ENCODE results near the gene ERGIC1.

The ERGIC1 gene

GRCh38 chr5:172817664-172818063 lies 16.4 kb upstream of the ERGIC1 start:
- Histone ChIP-seq H3K79me2 (ENCODE audit: insufficient read depth, low read depth) (no peaks in the 10 kb centered on the region), H4K20me1 (ENCODE audit: insufficient read depth) (no peaks in the 10 kb centered on the region), H2AFZ (ENCODE audit: low read depth) (no peak overlapping the region), H3K4me1 (ENCODE audit: low read depth, poor library complexity, severe bottlenecking) (no peaks in the 10 kb centered on the region), H3K4me2 (no peak overlapping the region), H3K9ac (no peak overlapping the region), H3K27ac (no peak overlapping the region), H3K27me3 (ENCODE audit: insufficient read depth, low read depth) (no peaks in the 10 kb centered on the region), H3K36me3 (ENCODE audit: insufficient read depth) (no peaks in the 10 kb centered on the region), H3K4me3 (IDR thresholded peaks at IDR 0.05; ENCODE audit: insufficient read depth, low read depth, low read length) (no peak overlapping the region)
- TF ChIP-seq, protein P1, sequence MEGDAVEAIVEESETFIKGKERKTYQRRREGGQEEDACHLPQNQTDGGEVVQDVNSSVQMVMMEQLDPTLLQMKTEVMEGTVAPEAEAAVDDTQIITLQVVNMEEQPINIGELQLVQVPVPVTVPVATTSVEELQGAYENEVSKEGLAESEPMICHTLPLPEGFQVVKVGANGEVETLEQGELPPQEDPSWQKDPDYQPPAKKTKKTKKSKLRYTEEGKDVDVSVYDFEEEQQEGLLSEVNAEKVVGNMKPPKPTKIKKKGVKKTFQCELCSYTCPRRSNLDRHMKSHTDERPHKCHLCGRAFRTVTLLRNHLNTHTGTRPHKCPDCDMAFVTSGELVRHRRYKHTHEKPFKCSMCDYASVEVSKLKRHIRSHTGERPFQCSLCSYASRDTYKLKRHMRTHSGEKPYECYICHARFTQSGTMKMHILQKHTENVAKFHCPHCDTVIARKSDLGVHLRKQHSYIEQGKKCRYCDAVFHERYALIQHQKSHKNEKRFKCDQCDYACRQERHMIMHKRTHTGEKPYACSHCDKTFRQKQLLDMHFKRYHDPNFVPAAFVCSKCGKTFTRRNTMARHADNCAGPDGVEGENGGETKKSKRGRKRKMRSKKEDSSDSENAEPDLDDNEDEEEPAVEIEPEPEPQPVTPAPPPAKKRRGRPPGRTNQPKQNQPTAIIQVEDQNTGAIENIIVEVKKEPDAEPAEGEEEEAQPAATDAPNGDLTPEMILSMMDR (conservative IDR thresholded peaks at IDR 0.05; ENCODE audit: low read depth, low read length) = no peak

GRCh38 chr5:172818081-172818480 lies 16.0 kb upstream of the ERGIC1 start:
- no peaks in the 10 kb centered on the region for H3K36me3 ChIP-seq (ENCODE audit: insufficient read depth)
- no peaks in the 10 kb centered on the region for H3K4me1 ChIP-seq (ENCODE audit: low read depth, poor library complexity, severe bottlenecking)
- TF ChIP-seq, protein P1 (conservative IDR thresholded peaks at IDR 0.05; ENCODE audit: low read depth, low read length) = no peak
- no peak overlapping the region for H3K27ac ChIP-seq
- no peak overlapping the region for H3K4me3 ChIP-seq (IDR thresholded peaks at IDR 0.05; ENCODE audit: insufficient read depth, low read depth, low read length)
- no peaks in the 10 kb centered on the region for H4K20me1 ChIP-seq (ENCODE audit: insufficient read depth)
- no peak overlapping the region for H3K9ac ChIP-seq
- H3K79me2 ChIP-seq (ENCODE audit: insufficient read depth, low read depth) = no peaks in the 10 kb centered on the region
- H3K4me2 ChIP-seq = no peak overlapping the region
- H3K27me3 ChIP-seq (ENCODE audit: insufficient read depth, low read depth) = no peaks in the 10 kb centered on the region
- H2AFZ ChIP-seq (ENCODE audit: low read depth) = no peak overlapping the region

DNA sequence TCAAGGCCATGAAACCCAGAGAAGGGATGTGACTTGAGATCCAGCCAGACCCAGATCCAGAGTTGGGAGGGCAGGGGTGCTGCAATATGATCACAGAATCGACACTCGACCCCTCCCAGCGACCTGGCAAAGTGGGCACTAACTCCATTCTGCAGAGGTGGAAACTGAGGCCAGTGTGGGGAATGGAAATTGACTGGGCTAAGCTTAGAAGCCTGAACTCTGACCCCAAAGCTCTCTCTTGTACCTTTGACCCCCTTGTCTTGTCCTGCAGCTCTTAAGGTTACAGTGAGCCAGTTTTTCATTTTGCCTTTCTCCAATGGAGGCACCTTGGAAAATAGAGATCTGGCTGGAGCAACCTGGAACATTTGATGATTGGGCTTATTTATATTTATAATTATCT lies 14.5 kb upstream of the ERGIC1 start:
- no peak overlapping the region for H3K9ac ChIP-seq
- no peak overlapping the region for H3K27ac ChIP-seq
- H3K27me3 ChIP-seq (ENCODE audit: insufficient read depth, low read depth) = no peaks in the 10 kb centered on the region
- no peaks in the 10 kb centered on the region for H3K79me2 ChIP-seq (ENCODE audit: insufficient read depth, low read depth)
- TF ChIP-seq, protein P1 (conservative IDR thresholded peaks at IDR 0.05; ENCODE audit: low read depth, low read length) = no peak
- H4K20me1 ChIP-seq (ENCODE audit: insufficient read depth) = no peaks in the 10 kb centered on the region
- no peaks in the 10 kb centered on the region for H3K36me3 ChIP-seq (ENCODE audit: insufficient read depth)
- no peak overlapping the region for H3K4me2 ChIP-seq
- no peaks in the 10 kb centered on the region for H3K4me1 ChIP-seq (ENCODE audit: low read depth, poor library complexity, severe bottlenecking)
- H2AFZ ChIP-seq (ENCODE audit: low read depth) = no peak overlapping the region
- no peak overlapping the region for H3K4me3 ChIP-seq (IDR thresholded peaks at IDR 0.05; ENCODE audit: insufficient read depth, low read depth, low read length)

DNA sequence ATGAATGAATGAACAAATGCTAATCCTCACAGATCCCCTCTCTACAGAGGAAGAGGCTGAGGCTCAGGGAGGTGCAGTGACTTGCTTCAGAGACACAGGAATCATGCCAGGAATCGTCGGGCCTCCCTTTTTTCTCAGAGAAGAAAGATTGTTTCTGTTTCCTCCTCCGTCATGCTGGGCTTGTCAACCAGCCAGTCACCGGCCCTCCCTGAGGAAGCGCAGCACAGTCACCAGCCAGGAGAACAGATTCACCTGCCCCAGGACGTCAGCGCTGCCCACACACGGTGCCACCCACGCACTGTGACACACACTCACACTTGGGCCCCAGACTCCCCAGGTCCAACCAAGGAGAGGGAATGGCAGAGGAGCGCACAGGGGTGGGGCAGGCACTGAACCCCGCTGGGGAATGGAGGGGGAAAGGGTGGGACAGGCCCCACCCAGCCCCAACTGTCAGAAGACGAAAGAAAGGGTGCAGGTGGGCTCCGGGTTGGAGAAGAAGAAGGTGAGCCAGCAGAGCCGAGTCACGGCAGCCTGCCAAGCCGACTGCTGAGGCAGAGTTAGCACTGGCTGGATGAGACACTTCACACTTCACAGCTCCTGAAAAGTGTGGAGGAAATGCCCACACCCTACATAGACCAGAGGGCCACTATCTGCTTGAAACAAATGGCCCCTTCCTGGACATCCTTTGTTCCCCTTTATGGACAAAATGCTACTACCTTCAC lies 13.8 kb upstream of the ERGIC1 start:
- Histone ChIP-seq H3K79me2 (ENCODE audit: insufficient read depth, low read depth) (no peaks in the 10 kb centered on the region), H3K9ac (no peak overlapping the region), H3K27ac (no peak overlapping the region), H2AFZ (ENCODE audit: low read depth) (no peak overlapping the region), H4K20me1 (ENCODE audit: insufficient read depth) (no peaks in the 10 kb centered on the region), H3K4me1 (ENCODE audit: low read depth, poor library complexity, severe bottlenecking) (no peaks in the 10 kb centered on the region), H3K4me3 (IDR thresholded peaks at IDR 0.05; ENCODE audit: insufficient read depth, low read depth, low read length) (no peak overlapping the region), H3K27me3 (ENCODE audit: insufficient read depth, low read depth) (no peaks in the 10 kb centered on the region), H3K4me2 (no peak overlapping the region), H3K36me3 (ENCODE audit: insufficient read depth) (no peaks in the 10 kb centered on the region)
- TF ChIP-seq, protein P1 (conservative IDR thresholded peaks at IDR 0.05; ENCODE audit: low read depth, low read length) = no peak

Data from KMS-11 (cell line).